NCI-H460 (cell line): Measurements from ENCODE around the gene SERPINB7. TPM values are rescaled to one million over a fixed set of nuclear protein-coding genes. Genes with fewer than 3 reads are reported as not detected.
"Not testable (repeated sequence)": the region's sequence is repeated elsewhere in the genome, so short reads cannot be mapped to it uniquely, and the experiment has no call there.

Experiments
- DNase-seq: peaks from one replicate; pipeline ENCODE4 v3.0.0-alpha.2; 2016; ENCODE audit warnings: low read depth; ENCODE audit errors: extremely low read depth
- polyA plus RNA-seq: library from polyadenylated mRNA; depleted of rRNA; stranded (reverse); fragments of >200 nt; gene quantifications from 2 replicates; pipeline ENCODE4 v1.2.3, GENCODE V29; 2014; cell fraction: nucleus; rRNA removed
- total RNA-seq: library from RNA; depleted of rRNA; stranded (reverse); fragments of >200 nt; shearing (Covaris generic); gene quantifications from 2 replicates; pipeline ENCODE4 v1.2.3, GENCODE V29; 2014; rRNA removed

Gene SERPINB7, protein sequence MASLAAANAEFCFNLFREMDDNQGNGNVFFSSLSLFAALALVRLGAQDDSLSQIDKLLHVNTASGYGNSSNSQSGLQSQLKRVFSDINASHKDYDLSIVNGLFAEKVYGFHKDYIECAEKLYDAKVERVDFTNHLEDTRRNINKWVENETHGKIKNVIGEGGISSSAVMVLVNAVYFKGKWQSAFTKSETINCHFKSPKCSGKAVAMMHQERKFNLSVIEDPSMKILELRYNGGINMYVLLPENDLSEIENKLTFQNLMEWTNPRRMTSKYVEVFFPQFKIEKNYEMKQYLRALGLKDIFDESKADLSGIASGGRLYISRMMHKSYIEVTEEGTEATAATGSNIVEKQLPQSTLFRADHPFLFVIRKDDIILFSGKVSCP
- total RNA-seq: 0.32 TPM in 1 of 2 replicates, not detected in the other
- not detected in 2 replicates for polyA plus RNA-seq

DNA sequence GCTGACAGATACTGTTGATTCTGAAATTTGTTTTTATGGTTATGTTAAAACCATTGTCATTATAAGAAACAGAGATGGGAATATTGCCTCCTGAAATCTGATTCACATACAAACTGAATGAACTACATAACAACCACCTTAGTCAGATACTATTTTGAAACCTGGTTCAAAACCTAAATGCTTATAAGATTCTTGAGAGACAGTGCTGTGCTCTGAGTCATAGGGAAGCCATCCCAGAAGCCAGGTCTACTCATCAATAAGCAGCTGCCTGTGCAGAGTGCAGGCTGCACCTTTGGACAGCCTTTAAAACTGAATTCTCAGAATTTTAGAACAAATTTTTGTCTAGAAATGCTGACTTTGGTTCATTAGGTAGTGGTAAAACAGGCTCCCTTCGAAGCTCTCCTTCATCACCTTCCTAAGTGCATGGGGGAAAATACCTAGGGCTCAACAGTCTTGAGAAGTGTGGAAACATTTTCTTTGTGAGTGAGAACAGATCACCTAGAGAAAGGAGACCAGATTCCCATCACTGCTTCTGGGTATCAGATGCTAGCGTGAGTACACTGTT lies at the start of gene SERPINB7:
Gene SERPINB7 (plus strand): TSS at position 253 of the 565 bp plus-strand sequence. CDS start 6,955 bp downstream, outside the sequence.
- DNase-seq: no peak

DNA sequence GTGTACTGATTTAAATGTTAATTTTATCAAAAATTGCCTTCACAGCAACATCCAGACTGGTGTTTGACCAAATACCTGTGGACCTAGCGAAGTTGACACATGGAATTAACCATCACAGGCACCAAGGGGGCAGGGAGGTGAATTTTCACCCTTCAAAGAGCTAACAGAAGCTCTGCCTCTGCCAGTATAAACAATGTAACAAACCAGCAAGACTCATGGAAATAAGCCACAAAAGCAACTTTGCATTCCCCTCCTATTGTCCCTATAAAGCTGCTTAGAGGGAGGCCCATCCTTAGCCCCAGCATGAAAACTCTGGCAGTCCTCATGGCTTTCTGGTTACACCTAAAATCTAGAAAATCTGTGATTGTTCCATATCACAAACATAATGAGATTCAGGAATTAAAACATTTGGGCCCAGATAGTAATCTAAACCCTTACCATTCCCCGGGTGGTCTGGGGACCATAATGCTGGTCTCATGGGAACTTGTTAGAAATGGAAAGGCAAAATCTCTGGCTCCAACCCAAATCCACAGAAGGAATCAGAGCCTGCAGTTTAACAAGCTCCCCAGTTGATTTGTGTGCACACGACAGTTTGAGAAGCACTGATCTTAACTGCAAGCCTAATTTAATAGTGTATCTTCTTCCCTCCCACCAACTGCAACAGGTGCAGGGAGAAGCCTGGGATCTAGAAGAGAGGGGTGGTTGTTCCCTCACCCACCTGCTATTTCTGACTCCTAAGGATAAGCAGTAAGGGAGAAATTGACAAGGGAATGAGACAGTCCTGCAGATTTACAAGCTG lies 49.3 kb upstream of the SERPINB7 start:
- DNase-seq: no peak

DNA sequence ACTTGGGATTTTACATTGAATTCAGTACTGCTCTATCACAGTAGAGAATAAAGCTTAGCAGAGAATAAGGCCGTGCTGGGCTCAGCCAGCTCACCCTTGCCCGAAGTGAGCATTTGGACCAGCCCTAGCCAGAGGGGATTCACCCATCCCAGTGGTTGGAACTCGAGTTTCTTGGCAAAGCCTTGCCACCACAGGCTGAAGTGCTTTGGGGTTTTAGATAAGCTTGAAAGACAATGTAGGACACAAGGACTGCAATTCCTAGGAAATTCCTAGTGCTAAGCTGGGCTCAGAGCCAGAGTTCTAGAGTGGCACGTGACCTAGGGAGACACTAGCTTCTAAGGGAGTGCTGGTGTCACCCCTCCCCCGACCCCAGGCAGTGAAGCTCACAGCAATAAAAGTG lies 44.4 kb upstream of the SERPINB7 start:
- DNase-seq: no peak

DNA sequence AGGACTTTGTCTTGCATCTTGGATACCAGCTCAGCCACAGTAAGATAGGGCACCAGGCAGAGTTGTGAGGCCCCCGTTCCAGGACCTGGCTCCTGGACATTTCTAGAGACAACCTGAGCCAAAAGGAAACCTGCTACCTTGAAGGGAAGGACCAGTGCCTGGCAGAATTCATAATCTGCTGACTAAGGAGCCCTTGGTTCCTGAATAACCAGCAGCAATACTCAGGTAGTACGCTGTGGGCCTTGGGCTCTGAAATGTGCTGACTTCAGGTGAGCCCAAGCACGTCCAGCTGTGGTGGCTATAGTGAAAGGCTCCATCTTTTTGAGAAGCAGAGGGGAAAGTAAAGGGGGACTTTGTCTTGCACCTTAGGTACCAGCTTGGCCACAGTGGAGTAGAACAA lies 44.0 kb upstream of the SERPINB7 start:
- no peak for DNase-seq

DNA sequence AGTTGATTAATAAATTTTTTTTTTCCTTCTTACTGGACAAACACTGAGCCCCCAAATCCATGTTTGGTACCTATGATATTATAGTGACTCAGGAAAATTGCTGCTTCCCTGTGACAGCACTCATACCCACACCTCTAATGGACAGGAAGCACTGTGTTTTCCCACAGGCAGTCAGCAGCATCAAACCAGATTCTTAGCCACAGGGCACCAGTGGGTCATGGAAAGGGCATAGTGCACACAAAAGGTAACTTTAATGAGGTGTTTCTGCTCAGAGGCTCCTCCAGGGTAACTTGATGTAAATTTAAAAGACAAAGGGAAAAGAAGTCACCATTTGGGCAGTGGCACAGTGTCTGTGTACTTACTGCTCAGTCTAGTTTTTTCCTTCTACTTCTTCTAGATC lies 38.3 kb upstream of the SERPINB7 start:
- peak; percentile 47 for DNase-seq

DNA sequence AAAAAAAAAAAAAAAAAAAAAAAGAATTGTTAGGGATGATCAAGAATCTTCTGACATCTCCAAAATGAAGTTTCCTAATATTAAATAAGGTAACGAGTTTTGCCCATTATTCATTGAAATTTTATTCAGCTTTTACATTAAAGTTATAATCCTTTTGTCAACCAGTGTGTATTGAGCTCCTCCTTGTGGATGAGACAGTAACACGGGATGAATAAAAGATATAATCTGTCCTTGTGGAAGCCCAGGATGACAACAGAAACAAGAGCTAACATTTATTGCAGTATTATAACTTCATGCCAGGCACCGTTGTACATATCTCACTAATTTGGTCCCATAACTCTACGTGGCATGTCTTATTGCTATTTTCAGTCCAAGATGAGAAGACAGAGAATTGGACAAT lies 33.4 kb upstream of the SERPINB7 start:
- no peak for DNase-seq

DNA sequence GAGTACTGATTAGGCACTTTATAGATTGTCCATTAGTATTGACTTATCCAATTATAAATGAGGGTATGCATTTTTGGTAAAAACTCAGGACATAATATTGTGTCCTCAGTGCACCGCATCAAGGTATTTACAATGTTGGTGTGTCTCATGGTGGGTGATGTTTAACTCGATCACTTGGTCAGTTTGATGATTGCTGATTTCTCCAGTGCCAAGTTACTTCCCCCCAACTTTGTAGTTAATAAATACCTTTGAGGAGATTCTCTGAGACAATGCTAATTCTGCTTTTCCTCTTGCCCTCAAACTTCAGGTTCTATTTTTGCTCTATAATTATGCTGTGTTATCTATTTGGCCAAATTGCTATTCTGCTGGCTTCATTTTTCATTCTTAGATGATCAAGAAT lies 28.2 kb upstream of the SERPINB7 start:
- DNase-seq: no peak

DNA sequence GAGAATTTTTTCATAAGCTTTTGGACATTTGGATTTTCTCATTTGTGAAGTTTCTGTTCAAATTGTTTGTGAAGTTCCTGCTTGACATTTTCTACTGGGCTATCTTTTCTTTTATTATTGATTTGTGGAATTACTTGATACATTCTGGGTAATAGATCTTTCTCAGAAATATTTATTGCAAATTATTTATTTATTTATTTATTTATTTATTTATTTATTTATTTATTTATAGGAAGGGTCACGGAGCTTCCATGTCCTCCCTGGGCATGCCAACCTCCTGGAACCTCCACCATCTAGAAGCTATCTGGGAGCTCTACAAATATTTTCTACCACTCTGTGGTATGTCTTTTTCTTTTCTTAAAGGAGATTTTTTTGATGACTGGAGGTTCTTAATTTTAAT lies 25.7 kb upstream of the SERPINB7 start:
- no peak for DNase-seq

DNA sequence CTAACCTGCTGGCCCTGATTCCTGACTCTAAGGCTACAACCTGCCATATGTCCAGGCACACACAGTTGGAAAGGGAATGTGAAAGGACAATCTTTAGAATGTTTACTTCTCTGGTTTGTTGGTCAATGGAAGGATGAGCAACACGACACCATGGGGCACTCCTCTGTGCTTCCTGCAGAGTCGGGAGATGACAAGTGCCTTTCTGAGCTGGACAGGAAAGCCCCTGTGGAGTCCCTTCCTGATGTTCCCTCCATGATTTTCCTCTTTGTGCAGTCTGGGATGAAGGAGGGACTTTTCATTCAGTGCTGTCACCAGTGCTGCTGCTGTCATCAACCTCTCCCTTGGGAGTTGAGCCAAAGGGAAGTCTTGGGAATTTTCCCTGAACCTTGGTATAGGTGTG lies 22.6 kb upstream of the SERPINB7 start:
- DNase-seq: no peak

DNA sequence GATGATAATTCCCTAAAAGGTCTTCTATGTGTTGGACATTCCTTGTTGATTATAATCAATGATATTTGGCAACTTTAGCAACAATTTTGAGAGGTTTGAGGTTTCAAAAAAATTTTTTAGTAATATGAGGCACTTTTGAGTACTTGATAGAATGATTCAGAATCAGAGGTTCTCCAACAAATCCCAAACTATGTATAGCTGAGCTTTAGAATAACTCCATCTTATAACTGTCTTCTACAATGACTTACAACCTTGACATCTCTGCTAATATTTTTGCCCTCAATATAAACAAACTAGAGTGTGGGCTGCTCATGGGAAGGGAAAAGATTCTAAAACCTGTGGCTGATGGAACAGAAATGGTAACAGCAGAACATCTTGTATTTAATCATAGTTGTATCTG lies 21.5 kb upstream of the SERPINB7 start:
- DNase-seq: no peak

DNA sequence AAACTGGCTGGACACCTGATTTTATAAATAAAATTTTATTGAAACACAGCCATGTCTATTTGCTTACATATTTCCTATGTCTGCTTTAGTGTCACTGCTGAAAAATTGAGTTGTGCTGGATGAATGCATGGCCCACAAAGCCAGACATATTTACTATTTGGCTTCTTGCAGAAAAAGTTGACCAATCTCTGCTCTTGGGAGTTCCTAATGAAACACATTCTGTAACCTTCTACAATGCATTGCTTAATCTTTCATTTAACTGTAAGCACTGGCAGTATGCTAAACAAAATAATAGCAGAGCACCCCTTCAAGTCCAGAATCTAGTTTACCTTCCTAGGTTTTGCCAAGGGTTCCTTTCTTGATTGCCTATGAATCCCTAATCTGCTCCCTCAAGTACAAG lies 17.7 kb upstream of the SERPINB7 start:
- no peak for DNase-seq

DNA sequence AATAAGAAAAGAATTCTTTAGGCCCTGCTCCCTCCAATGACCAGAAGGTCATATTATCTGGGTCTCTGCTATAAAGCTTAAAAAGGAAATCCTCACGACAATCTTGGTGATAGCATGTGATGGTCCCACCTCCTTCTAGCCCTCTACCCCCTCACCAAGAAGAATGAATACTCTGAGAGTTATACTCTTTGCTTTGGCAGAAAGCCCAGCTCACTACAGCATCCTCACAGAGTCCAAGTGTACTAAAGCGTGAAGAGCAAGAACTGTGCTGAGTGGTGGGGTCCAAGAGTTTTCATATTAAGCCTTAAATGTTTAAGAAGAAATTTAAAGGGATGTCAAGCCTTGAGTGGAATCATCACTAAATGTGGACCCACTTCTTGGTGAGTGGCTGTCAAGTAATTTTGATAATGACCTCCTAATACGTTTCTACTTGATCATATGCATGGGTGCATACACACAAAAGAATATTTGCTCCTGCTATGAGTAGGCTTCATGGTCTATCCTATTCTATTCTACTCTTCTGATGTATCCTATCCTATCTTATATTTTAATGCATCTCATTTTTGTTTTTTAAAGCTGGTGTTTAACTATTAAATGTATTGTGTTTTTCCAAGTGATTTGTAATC lies 16.5 kb upstream of the SERPINB7 start:
- no peak for DNase-seq

DNA sequence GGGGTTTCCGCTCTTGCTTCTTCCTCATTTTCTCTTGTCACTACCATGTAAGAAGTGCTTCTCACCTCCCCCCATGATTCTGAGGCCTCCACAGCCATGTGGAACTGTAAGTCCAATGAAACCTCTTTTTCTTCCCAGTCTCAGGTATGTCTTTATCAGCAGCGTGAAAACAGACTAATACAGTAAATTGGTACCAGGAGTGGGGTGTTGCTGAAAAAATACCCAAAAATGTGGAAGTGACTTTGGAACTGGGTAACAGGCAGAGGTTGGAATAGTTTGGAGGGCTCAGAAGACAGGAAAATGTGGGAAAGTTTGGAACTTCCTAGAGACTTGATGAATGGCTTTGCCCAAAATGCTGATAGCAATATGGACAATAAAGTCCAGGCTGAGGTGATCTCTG lies 15.4 kb upstream of the SERPINB7 start:
- DNase-seq: not testable (repeated sequence)

DNA sequence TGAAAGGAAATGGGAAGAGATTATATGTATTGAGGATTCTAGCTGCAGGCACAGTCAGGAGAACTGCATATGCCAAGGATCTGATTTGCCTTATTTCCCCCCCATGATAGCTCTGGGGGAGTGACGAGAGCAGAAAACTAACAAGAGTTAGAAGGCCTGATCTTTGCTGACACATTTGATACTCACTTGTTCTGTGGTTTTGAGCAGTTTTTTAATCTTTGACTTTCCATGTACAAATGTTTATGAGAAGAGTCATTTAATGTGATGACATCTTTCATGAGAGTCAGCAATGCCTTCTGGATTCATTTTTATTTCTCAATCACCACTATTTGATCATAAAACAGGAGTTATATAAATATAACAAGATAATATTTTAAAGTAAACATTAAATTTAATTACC lies 12.7 kb upstream of the SERPINB7 start:
- no peak for DNase-seq

DNA sequence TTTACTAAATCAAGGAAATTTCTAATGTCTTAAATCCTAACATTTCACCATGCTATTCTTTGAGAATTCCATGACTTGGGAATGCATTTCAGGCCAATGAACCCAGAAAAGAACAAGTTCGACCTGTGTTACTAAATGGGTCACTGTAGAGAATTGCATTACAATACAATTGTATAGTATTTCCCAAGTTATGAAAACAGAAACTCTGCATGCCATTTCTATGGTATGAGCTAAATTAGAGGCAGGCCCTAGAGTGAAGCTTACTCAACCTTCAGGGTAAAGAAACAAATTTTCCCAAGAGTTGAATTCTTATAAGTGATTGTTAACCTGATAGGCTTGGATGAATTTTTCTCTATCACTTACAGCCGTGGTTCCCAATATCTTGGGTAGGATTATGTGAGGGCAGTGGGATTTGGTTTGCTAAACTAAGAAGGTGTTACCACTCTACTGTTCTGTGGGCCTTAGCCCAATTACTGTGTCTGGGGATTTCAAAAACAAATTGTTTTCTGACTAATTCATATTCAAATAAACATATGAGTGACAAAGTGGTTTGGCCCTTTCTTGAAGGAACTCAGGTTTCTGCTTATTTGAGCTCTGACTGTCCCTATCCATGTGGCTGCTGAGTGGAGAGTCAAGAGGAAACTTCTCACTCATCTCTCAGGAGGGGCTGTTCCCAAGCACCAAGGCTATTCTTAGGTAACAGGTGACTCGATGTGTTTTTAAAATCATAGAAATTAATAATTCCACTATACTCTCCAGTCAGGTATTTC lies 11.2 kb upstream of the SERPINB7 start:
- DNase-seq: no peak

DNA sequence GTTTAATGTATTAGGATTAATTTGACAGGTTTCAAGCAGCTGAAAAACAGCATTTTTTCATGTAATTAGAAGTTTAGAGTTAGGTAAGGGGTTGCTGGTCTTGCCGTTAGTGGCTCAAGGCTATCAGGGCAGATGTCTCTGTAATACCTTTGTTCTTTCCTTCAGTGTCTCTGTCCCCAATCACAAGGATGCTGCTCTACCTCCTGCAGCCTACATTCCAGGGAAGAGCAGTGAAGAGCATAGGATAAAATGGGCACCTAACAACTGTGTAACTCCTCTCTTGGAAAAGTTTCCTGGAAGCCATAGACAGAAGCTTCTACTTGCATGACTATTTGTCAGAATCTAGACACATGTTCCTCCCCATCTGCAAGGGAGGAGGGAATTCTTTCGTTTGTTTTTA lies 9.4 kb upstream of the SERPINB7 start:
- DNase-seq: no peak

DNA sequence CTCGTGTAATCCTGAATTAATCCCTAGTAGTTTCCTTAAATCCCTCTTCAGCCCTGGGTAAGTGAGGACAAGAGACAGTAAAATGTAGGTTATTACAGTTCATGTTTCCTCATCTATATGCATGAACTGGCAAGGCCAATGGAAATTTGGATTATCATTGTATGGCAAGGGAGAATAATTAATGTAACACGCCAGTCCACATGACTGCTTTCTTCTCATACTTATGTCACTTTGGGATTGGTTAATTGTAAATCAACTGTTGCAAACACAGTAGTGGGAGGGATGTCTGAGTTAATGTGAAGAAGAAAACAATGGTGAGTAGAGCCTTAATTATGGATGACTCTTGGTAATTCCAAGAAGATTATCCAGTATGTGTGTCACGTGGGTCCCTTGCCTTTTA lies 1.7 kb upstream of the SERPINB7 start:
- DNase-seq: no peak

DNA sequence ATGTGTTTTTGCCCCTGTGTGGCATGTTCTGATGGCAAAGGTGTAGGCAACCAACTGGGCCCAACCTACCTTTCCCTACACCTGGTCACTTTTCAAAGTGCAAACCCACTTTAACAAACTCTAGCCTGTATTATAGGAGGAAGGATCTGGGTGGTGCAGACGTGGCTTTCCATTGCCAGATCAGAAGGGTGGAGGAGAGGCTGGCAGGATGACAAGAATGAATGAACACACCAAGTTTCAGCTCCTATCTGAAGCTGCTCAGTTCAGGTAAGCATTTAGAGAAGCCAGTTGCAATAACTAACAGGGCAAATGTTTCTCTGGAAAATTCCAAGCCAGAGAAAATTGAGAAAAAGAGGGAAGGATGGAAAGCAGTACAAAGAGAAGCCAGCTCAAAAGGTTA lies 707 bp upstream of the SERPINB7 start:
- no peak for DNase-seq

DNA sequence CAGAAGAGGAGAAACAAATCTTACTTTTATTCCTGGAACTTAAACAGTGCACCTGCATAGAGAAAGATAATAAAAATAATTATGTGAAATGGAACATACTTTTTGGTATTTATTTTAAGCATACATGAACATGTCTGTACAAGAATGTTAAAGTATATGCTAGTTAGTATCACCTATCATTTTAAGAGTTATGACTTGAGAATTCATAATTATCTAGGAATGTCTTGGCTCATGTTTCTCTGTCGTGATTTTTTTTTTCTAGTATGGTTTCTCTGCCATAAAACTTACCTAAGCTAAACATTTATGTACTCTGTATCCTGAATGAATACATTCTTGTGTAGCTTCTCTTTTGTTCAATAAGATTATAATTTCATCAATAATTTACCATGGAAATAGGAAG lies 4.2 kb downstream of the SERPINB7 start:
- no peak for DNase-seq

DNA sequence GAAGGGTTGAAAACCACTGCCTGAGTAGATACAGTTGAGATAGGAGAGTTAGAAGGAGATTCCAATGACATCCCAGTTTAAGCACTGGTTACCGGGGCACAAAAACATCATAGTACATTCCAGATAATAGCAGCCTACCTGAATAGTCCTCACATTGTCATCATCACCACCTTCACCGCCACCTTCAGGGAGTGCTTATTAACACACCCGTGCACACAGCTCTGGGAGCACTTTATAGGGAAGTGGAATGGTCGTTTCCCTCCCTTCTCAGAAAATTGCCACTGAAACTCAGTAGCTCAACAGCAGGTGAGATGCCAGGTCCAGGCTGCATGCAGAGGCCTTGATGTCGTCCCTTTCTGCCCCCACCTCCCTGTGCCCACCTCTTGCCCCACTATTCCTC lies 8.2 kb downstream of the SERPINB7 start:
- DNase-seq: no peak
